Measurements from ENCODE around the gene ADGRG7. TPM values are rescaled to one million over a fixed set of nuclear protein-coding genes. Genes with fewer than 3 reads are reported as not detected.

ADGRG7 gene
- total and polyA plus RNA-seq, 2 of the 13 experiments (the other 11 are each of a cell fraction or from before 2014, with no cell fraction given) = not detected

DNA sequence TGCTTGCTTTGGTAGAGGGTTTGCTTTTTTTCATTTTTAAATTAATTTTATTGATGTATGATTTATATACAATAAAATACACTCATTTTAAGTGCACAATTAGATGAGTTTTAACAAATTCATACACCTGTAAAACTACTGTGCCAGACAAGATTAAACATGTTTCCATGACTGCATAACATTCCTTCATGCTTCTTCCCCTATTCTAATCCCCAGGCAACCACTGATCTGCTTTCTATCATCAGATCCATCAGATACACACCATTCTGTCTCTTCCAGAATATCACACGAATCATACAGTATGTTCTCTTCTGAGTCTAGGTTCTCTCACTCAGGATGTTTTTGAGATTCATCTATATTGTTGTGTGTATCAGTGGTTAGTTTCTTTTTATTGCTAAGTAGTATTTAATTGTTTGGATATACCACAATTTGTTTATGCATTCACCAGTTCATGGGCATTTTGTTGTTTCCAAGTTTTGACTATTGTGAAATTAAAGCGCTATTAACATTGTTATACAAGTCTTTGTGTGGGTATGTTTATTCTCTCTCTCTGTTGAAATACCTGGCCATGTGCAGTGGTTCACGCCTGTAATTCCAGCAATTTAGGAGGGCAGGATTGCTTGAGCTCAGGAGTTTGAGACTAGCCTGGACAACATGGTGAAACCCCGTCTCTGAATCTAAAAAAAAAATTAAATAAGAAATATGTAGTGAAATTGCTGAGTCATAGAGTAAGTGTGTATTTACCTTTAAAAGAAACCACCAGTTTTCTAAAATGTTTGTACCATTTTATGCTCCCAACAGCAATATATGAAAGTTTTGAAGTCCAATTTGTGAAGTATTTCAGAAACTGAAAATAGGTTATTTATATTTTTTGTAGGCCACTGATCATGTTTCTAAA is 92.9 kb downstream of the ADGRG7 start:
- CTCF ChIA-PET (ENCODE audit: low intra/inter-chr PET ratio, low total read pairs) = no interaction called here
- no peak for ATAC-seq
- Histone ChIP-seq H3K9me3 (ENCODE audit: low read length) (no peaks in the 10 kb centered on the region), H4K20me1 (ENCODE audit: insufficient read depth, low read length) (no peaks in the 10 kb centered on the region), H3K4me2 (ENCODE audit: low read depth, low read length) (no peak overlapping the region), H3K79me2 (ENCODE audit: insufficient read depth, low read length) (no peaks in the 10 kb centered on the region), H3K4me1 (ENCODE audit: insufficient read depth, low read length) (peaks cover 22% of the 10 kb centered on the region), H3K4me3 (replicated peaks in 1 of 3; ENCODE audit: insufficient read depth in 1 of 3, low read depth in 2 of 3, low read length in 3 of 3) (no peak overlapping the region), H3K27ac (ENCODE audit: extremely low read length, insufficient read depth, low read length) (no peak overlapping the region), H3K27me3 (ENCODE audit: control insufficient read depth in 1 of 2, insufficient read depth in 2 of 2, low read length in 2 of 2) (peaks cover 1 to 10% of the 10 kb centered on the region in 2 experiments; a peak in 1 of 5 replicates), H2AFZ (ENCODE audit: low read length) (no peak overlapping the region), H3K9ac (ENCODE audit: insufficient read depth, low read depth, low read length) (no peak overlapping the region), H3K36me3 (replicated peaks in 1 of 2; ENCODE audit: control insufficient read depth in 1 of 2, insufficient read depth in 2 of 2, low read length in 2 of 2) (no peaks in the 10 kb centered on the region)
- POLR2A ChIA-PET = no interaction called here
- 19% methylated on average over 4 of the region's 4 CpGs for WGBS (ENCODE audit: low lambda C conversion rate)
- no TSS peak for BruUV-seq (replicated peaks)
- no peak for DNase-seq (ENCODE audit: low spot score)
- in situ Hi-C loops (cut with HindIII; ENCODE audit: extremely low pct_ligation_motif_present, low pct_unique_long_range_greater_than_20kb) = loop anchor here (25.0 kb wide), 3 partner anchors 90 to 890 kb away; partner anchors contain the start of genes ADGRG7 and CMSS1
- FAIRE-seq = no peak
- intact Hi-C loops (cut with micrococcal nuclease; ENCODE audit: unreplicated experiment) = no loop called here
- TF ChIP-seq KIAA2018 (CRISPR knock-in tag; IDR thresholded peaks at IDR 0.05; ENCODE audit: borderline replicate concordance) (no peak), NFE2L2 (IDR thresholded peaks at IDR 0.05; ENCODE audit: low read length) (peak; percentile 83), MAFF (IDR thresholded peaks at IDR 0.05; ENCODE audit: low read depth, low read length) (peak; percentile 40; the same call in 1 of the 2 replicates), MAFK (conservative IDR thresholded peaks at IDR 0.05 in 1 of 2, IDR thresholded peaks at IDR 0.05 in 1 of 2; ENCODE audit: low read length in 2 of 2) (peak; percentile 44 to 56; a peak in 3 of 4 replicates)
- TF ChIP-seq, protein P1, sequence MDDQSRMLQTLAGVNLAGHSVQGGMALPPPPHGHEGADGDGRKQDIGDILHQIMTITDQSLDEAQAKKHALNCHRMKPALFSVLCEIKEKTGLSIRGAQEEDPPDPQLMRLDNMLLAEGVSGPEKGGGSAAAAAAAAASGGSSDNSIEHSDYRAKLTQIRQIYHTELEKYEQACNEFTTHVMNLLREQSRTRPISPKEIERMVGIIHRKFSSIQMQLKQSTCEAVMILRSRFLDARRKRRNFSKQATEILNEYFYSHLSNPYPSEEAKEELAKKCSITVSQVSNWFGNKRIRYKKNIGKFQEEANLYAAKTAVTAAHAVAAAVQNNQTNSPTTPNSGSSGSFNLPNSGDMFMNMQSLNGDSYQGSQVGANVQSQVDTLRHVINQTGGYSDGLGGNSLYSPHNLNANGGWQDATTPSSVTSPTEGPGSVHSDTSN (CRISPR knock-in tag; IDR thresholded peaks at IDR 0.05; ENCODE audit: borderline replicate concordance) = no peak
